K562 (cell line): ENCODE data around the gene STOM. TPM values are rescaled to one million over a fixed set of nuclear protein-coding genes. Genes with fewer than 3 reads are reported as not detected.
A peak's percentile ranks its signal among the peaks of the same experiment; 100 is the strongest.

ENCODE experiments used
- ATAC-seq: fragments of 200-7000 bp; cut with Tn5 transposase; 3 replicates; pipeline ENCODE4 v1.9.1; 2020; ENCODE audit warnings: moderate library complexity
- BruUV-seq: library from RNA; stranded (reverse); fragments of 400-500 nt; replicated peaks from 2 replicates; lab custom pipeline; 2021; lab: Mats Ljungman, UMichigan
- CTCF ChIA-PET: fragments of 300-600 bp; formaldehyde crosslinking; extraction: SDS; loops from one replicate; lab custom pipeline; 2021; ENCODE audit warnings: low intra/inter-chr PET ratio; lab: Yijun Ruan, JAX
- POLR2A ChIA-PET: fragments of 300-600, 350-650 bp; sonication (Branson Sonifier 250); formaldehyde crosslinking; extraction: SDS; loops from one replicate; lab custom pipeline; 2021; ENCODE audit warnings: antibody characterized with exemption, inconsistent platforms; lab: Yijun Ruan, JAX
- DNase-seq, 4 experiments: peaks; one replicate each; pipeline versions ENCODE4 v3.0.0 to v3.0.0-alpha.2; 2011 to 2018; ENCODE audit warnings: low spot score in 3 of 4, mixed read lengths in 3 of 4; ENCODE audit errors: extremely low read depth in 1 of 4
- FAIRE-seq: peaks from 2 replicates; lab custom pipeline; 2011; peaks lifted over from hg19 to GRCh38; lab: Jason Lieb, UNC
- H2AFZ ChIP-seq: 2 replicates; pipeline ENCODE4 v1.6.0; 2011; ENCODE audit warnings: low read depth, low read length, control low read depth, inconsistent platforms
- H3K27ac ChIP-seq: fragments of 200-600 bp; 3 replicates; pipeline ENCODE4 v1.8.0; 2011; ENCODE audit warnings: low read depth, mild to moderate bottlenecking, control low read depth, inconsistent platforms, low read length, moderate library complexity, mixed read lengths; ENCODE audit errors: extremely low read depth
- H3K27me3 ChIP-seq, 2 experiments: fragments of 300-600 bp in 1 of 2; 2 replicates in 1 of 2; 3 replicates in 1 of 2; pipeline versions ENCODE4 v1.6.0 to v1.8.0; 2011; ENCODE audit warnings: inconsistent platforms in 2 of 2, low read length in 2 of 2, mild to moderate bottlenecking in 1 of 2, mixed read lengths in 1 of 2, moderate library complexity in 1 of 2; ENCODE audit not compliant: control insufficient read depth in 2 of 2, insufficient read depth in 2 of 2
- H3K36me3 ChIP-seq: fragments of 300-600 bp; 3 replicates; pipeline ENCODE4 v1.8.0; 2011; ENCODE audit warnings: mild to moderate bottlenecking, low read length, inconsistent platforms; ENCODE audit not compliant: control insufficient read depth, insufficient read depth
- H3K4me1 ChIP-seq, 2 experiments: fragments of 200-600 bp in 1 of 2; replicated peaks in 1 of 2; 2 replicates in 1 of 2; 3 replicates in 1 of 2; pipeline versions ENCODE4 v1.5.1 to v1.8.0; 2011; ENCODE audit warnings: inconsistent platforms in 2 of 2, low read length in 2 of 2, mild to moderate bottlenecking in 1 of 2, mixed read lengths in 1 of 2, moderate library complexity in 1 of 2; ENCODE audit not compliant: control insufficient read depth in 2 of 2, insufficient read depth in 2 of 2
- H3K4me2 ChIP-seq: 2 replicates; pipeline ENCODE4 v1.6.1; 2011; ENCODE audit warnings: low read length, control low read depth, inconsistent platforms, mixed read lengths; ENCODE audit not compliant: insufficient read depth
- H3K4me3 ChIP-seq: fragments of 200-600 bp; sonication (generic), shearing (Covaris generic); 2 replicates; pipeline ENCODE4 v1.5.1; 2016; ENCODE audit warnings: control low read depth, inconsistent platforms
- H3K79me2 ChIP-seq: fragments of 200-600 bp; 3 replicates; pipeline ENCODE4 v1.8.0; 2011; ENCODE audit warnings: low read length, inconsistent platforms; ENCODE audit not compliant: control insufficient read depth, insufficient read depth
- H3K9ac ChIP-seq, 2 experiments: 2 replicates each; pipeline versions ENCODE4 v1.6.0 to v1.6.1; 2011; ENCODE audit warnings: low read depth in 2 of 2, low read length in 2 of 2, control low read depth in 1 of 2, inconsistent platforms in 1 of 2, mild to moderate bottlenecking in 1 of 2, mixed read lengths in 1 of 2; ENCODE audit not compliant: insufficient read depth in 1 of 2
- H3K9me1 ChIP-seq: one replicate; pipeline ENCODE4 v1.6.0; 2011; ENCODE audit warnings: inconsistent platforms, mild to moderate bottlenecking, low read length, moderate library complexity; ENCODE audit not compliant: control insufficient read depth, insufficient read depth
- H3K9me3 ChIP-seq: replicated peaks from 2 replicates; pipeline ENCODE4 v1.5.1; 2011; ENCODE audit warnings: low read depth, low read length, inconsistent platforms; ENCODE audit not compliant: control insufficient read depth, insufficient read depth
- H4K20me1 ChIP-seq: replicated peaks from 2 replicates; pipeline ENCODE4 v1.6.1; 2011; ENCODE audit warnings: low read length, inconsistent platforms, mixed read lengths; ENCODE audit not compliant: control insufficient read depth, insufficient read depth
- BCL6 ChIP-seq: fragments of 250-450 bp; sonication (Bioruptor Pico); IDR thresholded peaks from 2 replicates; pipeline ENCODE4 v1.4.0; 2020
- C11orf30 ChIP-seq: fragments of 450-650 bp; IDR thresholded peaks from 2 replicates; pipeline ENCODE4 v1.6.1; 2016; ENCODE audit warnings: low read depth, mild to moderate bottlenecking
- FOXA1 ChIP-seq: fragments of 450-650 bp; IDR thresholded peaks from 2 replicates; pipeline ENCODE4 v1.6.1; 2016; ENCODE audit warnings: mild to moderate bottlenecking, borderline replicate concordance
- GTF2E2 ChIP-seq: fragments of 200-800 bp; sonication (Bioruptor generic); IDR thresholded peaks from 2 replicates; pipeline ENCODE4 v1.6.1; 2016; ENCODE audit warnings: missing genetic modification characterization, missing compliant biosample characterization
- HOXB6 ChIP-seq: fragments of 250-450 bp; sonication (Bioruptor Pico); IDR thresholded peaks from 2 replicates; pipeline ENCODE4 v1.5.1; 2022; ENCODE audit warnings: mild to moderate bottlenecking, borderline replicate concordance
- NFE2L1 ChIP-seq: fragments of 450-650 bp; IDR thresholded peaks from 2 replicates; pipeline ENCODE4 v1.6.1; 2016; ENCODE audit warnings: missing genetic modification characterization, low read depth, mild to moderate bottlenecking, missing compliant biosample characterization, moderate library complexity, borderline replicate concordance
- WGBS: fragments of 100-300 bp; shearing (Covaris generic); methylation state at CpG from one replicate; pipeline ENCODE4 v1.1.6; 2016; ENCODE audit warnings: low coverage, mixed read lengths; ENCODE audit not compliant: insufficient coverage; ENCODE audit errors: missing lambda C conversion rate; 5-methylcytosine and 5-hydroxymethylcytosine counted together
- in situ Hi-C: fragments of 300-500 bp; cut with MboI; formaldehyde crosslinking; loops from 4 replicates; pipeline ENCODE4 v1.15.0; 2018; ENCODE audit warnings: inconsistent platforms, mixed read lengths
- intact Hi-C: fragments of 100-400 bp; cut with micrococcal nuclease; formaldehyde crosslinking; loops from 2 replicates; pipeline ENCODE4 v1.14.2; 2022
- polyA plus RNA-seq, 8 experiments: library from polyadenylated mRNA; depleted of rRNA in 4 of 8; stranded (reverse) in 5 of 8; unstranded in 3 of 8; fragments of >200 nt; fragmentation: Nextera tagmentation in 2 of 8; fragmentation: Illumina TruSeq in 1 of 8; extraction: Ambion mirVana in 2 of 8; extraction: Trizol in 1 of 8; gene quantifications; 2 replicates each; pipeline versions ENCODE4 v1.2.1 to v1.2.3, GENCODE V29; 2011 to 2014; ENCODE audit warnings: inconsistent platforms in 1 of 8, missing spikeins in 1 of 8
- total RNA-seq, 7 experiments: library from RNA; depleted of rRNA in 6 of 7; stranded (reverse); fragments of >200 nt in 6 of 7; fragmentation: Illumina TruSeq in 2 of 7; extraction: Trizol in 2 of 7; gene quantifications; 2 replicates each; pipeline versions ENCODE4 v1.2.1 to v1.2.3, GENCODE V29; 2011 to 2021; ENCODE audit warnings: low replicate concordance in 1 of 7
- TF ChIP-seq, protein P1 (sequence below): sonication (generic); formaldehyde crosslinking; IDR thresholded peaks from 2 replicates; pipeline ENCODE4 v1.8.1; 2023; ENCODE audit warnings: mild to moderate bottlenecking, missing genetic modification reagents

The STOM gene
- total and polyA plus RNA-seq, 9 of the 15 experiments (the other 6 are each of a cell fraction or from before 2014, with no cell fraction given) = 23.2 to 140 (median 43.9) TPM

DNA sequence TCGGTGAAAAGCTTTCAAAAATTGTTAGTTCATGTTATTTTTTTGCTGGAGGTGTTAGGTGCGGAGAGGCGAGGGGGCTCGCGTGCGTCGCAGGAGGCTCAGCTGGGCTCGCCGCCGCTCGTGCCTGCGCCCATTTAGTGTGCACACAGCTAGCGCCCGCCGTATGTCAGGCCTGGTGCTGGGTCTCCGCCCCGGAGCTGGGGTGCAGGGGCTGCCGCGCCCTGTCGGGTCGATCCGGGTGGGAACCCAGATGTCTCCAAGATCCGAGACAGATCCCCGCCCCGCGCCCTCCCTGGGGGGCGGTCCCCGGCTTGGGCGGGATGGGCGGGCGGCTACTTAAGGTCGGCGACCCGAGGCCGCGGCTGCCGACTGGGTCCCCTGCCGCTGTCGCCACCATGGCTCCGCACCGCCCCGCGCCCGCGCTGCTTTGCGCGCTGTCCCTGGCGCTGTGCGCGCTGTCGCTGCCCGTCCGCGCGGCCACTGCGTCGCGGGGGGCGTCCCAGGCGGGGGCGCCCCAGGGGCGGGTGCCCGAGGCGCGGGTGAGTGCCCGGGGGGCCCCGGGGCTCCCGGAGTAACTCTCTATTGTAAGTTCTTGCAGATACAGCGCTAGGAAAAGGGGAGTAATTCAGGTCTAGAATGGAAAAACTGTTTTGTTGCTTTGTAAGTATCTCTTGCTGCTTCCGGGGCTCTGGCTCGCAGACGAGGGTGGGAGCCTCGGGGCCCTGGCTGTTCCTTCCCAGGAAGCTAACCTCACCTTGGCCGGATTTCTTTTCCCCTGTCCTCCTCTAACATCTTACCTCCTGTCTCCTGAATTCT lies 70.4 kb downstream of the STOM start:
- Histone ChIP-seq H2AFZ (no peak overlapping the region), H3K36me3 (no peaks in the 10 kb centered on the region), H4K20me1 (no peaks in the 10 kb centered on the region), H3K9me1 (no peaks in the 10 kb centered on the region), H3K27me3 (no peaks in the 10 kb centered on the region), H3K4me3 (no peak overlapping the region), H3K9ac (no peak overlapping the region), H3K4me2 (no peak overlapping the region), H3K27ac (no peak overlapping the region), H3K9me3 (no peaks in the 10 kb centered on the region), H3K79me2 (no peaks in the 10 kb centered on the region), H3K4me1 (peaks cover 6 to 23% of the 10 kb centered on the region in 2 experiments; a peak in 4 of 5 replicates)
- no peak for ATAC-seq
- intact Hi-C loops (no loop called here), in situ Hi-C loops (no loop called here)
- no peak for DNase-seq
- BruUV-seq = no TSS peak
- 81% methylated on average over 32 of the region's 74 CpGs for WGBS
- CTCF ChIA-PET = no interaction called here
- no peak for TF ChIP-seq HOXB6 (CRISPR knock-in tag)
- TF ChIP-seq FOXA1 = no peak
- no peak for TF ChIP-seq BCL6
- TF ChIP-seq NFE2L1 = no peak
- TF ChIP-seq, protein P1, sequence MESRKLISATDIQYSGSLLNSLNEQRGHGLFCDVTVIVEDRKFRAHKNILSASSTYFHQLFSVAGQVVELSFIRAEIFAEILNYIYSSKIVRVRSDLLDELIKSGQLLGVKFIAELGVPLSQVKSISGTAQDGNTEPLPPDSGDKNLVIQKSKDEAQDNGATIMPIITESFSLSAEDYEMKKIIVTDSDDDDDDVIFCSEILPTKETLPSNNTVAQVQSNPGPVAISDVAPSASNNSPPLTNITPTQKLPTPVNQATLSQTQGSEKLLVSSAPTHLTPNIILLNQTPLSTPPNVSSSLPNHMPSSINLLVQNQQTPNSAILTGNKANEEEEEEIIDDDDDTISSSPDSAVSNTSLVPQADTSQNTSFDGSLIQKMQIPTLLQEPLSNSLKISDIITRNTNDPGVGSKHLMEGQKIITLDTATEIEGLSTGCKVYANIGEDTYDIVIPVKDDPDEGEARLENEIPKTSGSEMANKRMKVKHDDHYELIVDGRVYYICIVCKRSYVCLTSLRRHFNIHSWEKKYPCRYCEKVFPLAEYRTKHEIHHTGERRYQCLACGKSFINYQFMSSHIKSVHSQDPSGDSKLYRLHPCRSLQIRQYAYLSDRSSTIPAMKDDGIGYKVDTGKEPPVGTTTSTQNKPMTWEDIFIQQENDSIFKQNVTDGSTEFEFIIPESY = peak; percentile 51; the same call in 1 of the 2 replicates
- no peak for TF ChIP-seq GTF2E2
- TF ChIP-seq C11orf30 = no peak
- FAIRE-seq = no peak
- POLR2A ChIA-PET = interaction anchor here (0.6 kb wide), 1 partner anchor 10 kb away, joined by 3 read pairs; no protein-coding TSS in a partner anchor
